Lung (tissue), 12 donors: ENCODE results near the gene DEAF1. TPM values are rescaled to one million over a fixed set of nuclear protein-coding genes. Genes with fewer than 3 reads are reported as not detected.

Experiments
- ATAC-seq: fragments of 200-7000 bp; cut with Tn5 transposase; one replicate; pipeline ENCODE4 v1.9.1; 2020; ENCODE audit warnings: moderate number of reproducible peaks; ENCODE audit not compliant: insufficient read depth, low FRiP score
- DNase-seq, 3 donors: peaks; one replicate each; pipeline ENCODE4 v3.0.0-alpha.2; 2013 to 2017
- H3K27ac ChIP-seq, 2 donors: one replicate each; pipeline ENCODE4 v1.5.1; 2013; ENCODE audit warnings: mild to moderate bottlenecking in 2 of 2, moderate library complexity in 2 of 2, control low read depth in 1 of 2, inconsistent platforms in 1 of 2, low read depth in 1 of 2, low read length in 1 of 2
- H3K27me3 ChIP-seq, 3 donors: one replicate each; pipeline ENCODE4 v1.5.1; 2013; ENCODE audit warnings: low read length in 2 of 3; ENCODE audit not compliant: control insufficient read depth in 3 of 3, insufficient read depth in 3 of 3
- H3K36me3 ChIP-seq, 4 donors: one replicate each; pipeline ENCODE4 v1.5.1; 2013; ENCODE audit warnings: low read length in 4 of 4, mild to moderate bottlenecking in 1 of 4, moderate library complexity in 1 of 4; ENCODE audit not compliant: control insufficient read depth in 4 of 4, insufficient read depth in 4 of 4
- H3K4me1 ChIP-seq, 5 donors: one replicate each; pipeline ENCODE4 v1.5.1; 2013; ENCODE audit warnings: low read length in 5 of 5, mild to moderate bottlenecking in 2 of 5, moderate library complexity in 1 of 5; ENCODE audit not compliant: control insufficient read depth in 5 of 5, insufficient read depth in 5 of 5
- H3K4me3 ChIP-seq: one replicate; pipeline ENCODE4 v1.5.1; 2013; ENCODE audit warnings: mild to moderate bottlenecking, control low read depth, moderate library complexity
- H3K9ac ChIP-seq, 2 donors: one replicate each; pipeline ENCODE4 v1.5.1; 2013; ENCODE audit warnings: low read length in 2 of 2, control low read depth in 1 of 2; ENCODE audit not compliant: insufficient read depth in 1 of 2
- H3K9me3 ChIP-seq, 4 donors: one replicate each; pipeline ENCODE4 v1.5.1; 2013; ENCODE audit warnings: low read length in 3 of 4, mild to moderate bottlenecking in 1 of 4, moderate library complexity in 1 of 4; ENCODE audit not compliant: control insufficient read depth in 4 of 4, insufficient read depth in 3 of 4
- WGBS, 2 donors: extraction: QIAGEN DNeasy Blood & Tissue Kit; methylation state at CpG; one replicate each; pipeline ENCODE4 v1.1.7; 2013; 5-methylcytosine and 5-hydroxymethylcytosine counted together
- polyA plus RNA-seq, 2 donors: library from polyadenylated mRNA; stranded (reverse); fragments of 200-250 nt; gene quantifications; one replicate each; pipeline ENCODE4 v1.2.1, GENCODE V29; 2013
- total RNA-seq, 2 donors: library from RNA; depleted of rRNA in 1 of 2; stranded (reverse); fragments of >200 nt in 1 of 2; gene quantifications; one replicate each; pipeline ENCODE4 v1.2.1, GENCODE V29; 2014 to 2021
- TF ChIP-seq, protein P1 (sequence below): IDR thresholded peaks from 2 replicates; pipeline ENCODE4 v1.5.1; 2012; ENCODE audit warnings: mild to moderate bottlenecking; ENCODE audit errors: control extremely low read depth, extremely low read depth
- donor health status: control.
- donor health status: control.
- donor health status: Bipolar disorder and iron deficiency.
- donor health status: healthy.
- donor health status: DM: yes; HTN: yes; CAD: no.

Gene DEAF1
- total and polyA plus RNA-seq, 4 donors: 18.5 to 33.1 (median 22.3) TPM

- H3K36me3 ChIP-seq: peaks cover 14 to 92% (median 36%) of the 10 kb centered on the region in 4 donors
- DNase-seq: no peak
- 94 to 95% methylated on average over 28 of the region's 28 CpGs for WGBS, 2 donors
Observed at GRCh38 chr11:609341-609811, 85.6 kb downstream of the DEAF1 start.

GRCh38 chr11:608791-609251 is 86.2 kb downstream of the DEAF1 start:
- H3K27me3 ChIP-seq: no peaks in the 10 kb centered on the region
- WGBS, 2 donors: 76 to 86% methylated on average over 24 to 28 of the region's 28 CpGs
- H3K36me3 ChIP-seq: peaks cover 17 to 90% (median 38%) of the 10 kb centered on the region in 4 donors
- no peak for DNase-seq
- ATAC-seq: no peak
- no peak overlapping the region for H3K4me3 ChIP-seq
- H3K4me1 ChIP-seq: peaks cover 0 to 2% (median 0%) of the 10 kb centered on the region in 5 donors
- H3K9me3 ChIP-seq: no peaks in the 10 kb centered on the region
- TF ChIP-seq, protein P1, sequence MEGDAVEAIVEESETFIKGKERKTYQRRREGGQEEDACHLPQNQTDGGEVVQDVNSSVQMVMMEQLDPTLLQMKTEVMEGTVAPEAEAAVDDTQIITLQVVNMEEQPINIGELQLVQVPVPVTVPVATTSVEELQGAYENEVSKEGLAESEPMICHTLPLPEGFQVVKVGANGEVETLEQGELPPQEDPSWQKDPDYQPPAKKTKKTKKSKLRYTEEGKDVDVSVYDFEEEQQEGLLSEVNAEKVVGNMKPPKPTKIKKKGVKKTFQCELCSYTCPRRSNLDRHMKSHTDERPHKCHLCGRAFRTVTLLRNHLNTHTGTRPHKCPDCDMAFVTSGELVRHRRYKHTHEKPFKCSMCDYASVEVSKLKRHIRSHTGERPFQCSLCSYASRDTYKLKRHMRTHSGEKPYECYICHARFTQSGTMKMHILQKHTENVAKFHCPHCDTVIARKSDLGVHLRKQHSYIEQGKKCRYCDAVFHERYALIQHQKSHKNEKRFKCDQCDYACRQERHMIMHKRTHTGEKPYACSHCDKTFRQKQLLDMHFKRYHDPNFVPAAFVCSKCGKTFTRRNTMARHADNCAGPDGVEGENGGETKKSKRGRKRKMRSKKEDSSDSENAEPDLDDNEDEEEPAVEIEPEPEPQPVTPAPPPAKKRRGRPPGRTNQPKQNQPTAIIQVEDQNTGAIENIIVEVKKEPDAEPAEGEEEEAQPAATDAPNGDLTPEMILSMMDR: no peak
- H3K27ac ChIP-seq: no peak overlapping the region
- H3K9ac ChIP-seq: no peak overlapping the region

More at GRCh38 chr11:609341-609811, 85.6 kb downstream of the DEAF1 start:
- no peak for ATAC-seq
- H3K9ac ChIP-seq: no peak overlapping the region
- H3K9me3 ChIP-seq: no peaks in the 10 kb centered on the region
- TF ChIP-seq, protein P1: no peak
- peaks cover 0 to 6% (median under 1%) of the 10 kb centered on the region in 5 donors for H3K4me1 ChIP-seq
- H3K27ac ChIP-seq: no peak overlapping the region
- H3K27me3 ChIP-seq: no peaks in the 10 kb centered on the region
- H3K4me3 ChIP-seq: no peak overlapping the region

- H3K4me1 ChIP-seq: no peaks in the 10 kb centered on the region
- H3K36me3 ChIP-seq: peaks cover 20 to 88% (median 41%) of the 10 kb centered on the region in 4 donors
- ATAC-seq: no peak
- H3K9ac ChIP-seq: no peak overlapping the region
- TF ChIP-seq, protein P1: no peak
- H3K4me3 ChIP-seq: no peak overlapping the region
- no peak for DNase-seq
- no peak overlapping the region for H3K27ac ChIP-seq
- H3K27me3 ChIP-seq: no peaks in the 10 kb centered on the region
- no peaks in the 10 kb centered on the region for H3K9me3 ChIP-seq
- WGBS, 2 donors: 94% methylated on average over 45 of the region's 45 CpGs
Observed at GRCh38 chr11:607971-608659, 86.9 kb downstream of the DEAF1 start.
